H9 (cell line): ENCODE results near the gene GRIP1. TPM values are rescaled to one million over a fixed set of nuclear protein-coding genes. Genes with fewer than 3 reads are reported as not detected.

ENCODE experiments used
- DNase-seq: peaks from one replicate; pipeline ENCODE4 v3.0.0-alpha.2; 2017
- H2AFZ ChIP-seq: one replicate; pipeline ENCODE4 v1.6.1; 2013; ENCODE audit warnings: mild to moderate bottlenecking, low read length, control low read depth, moderate library complexity
- H2AK5ac ChIP-seq: 2 replicates; pipeline ENCODE4 v1.6.1; 2013; ENCODE audit warnings: low read length, control low read depth, mixed read lengths; ENCODE audit not compliant: insufficient read length
- H2BK120ac ChIP-seq: one replicate; pipeline ENCODE4 v1.6.1; 2013; ENCODE audit warnings: low read depth, mild to moderate bottlenecking, low read length, control low read depth, inconsistent platforms; ENCODE audit not compliant: poor library complexity, severe bottlenecking
- H2BK12ac ChIP-seq: 2 replicates; pipeline ENCODE4 v1.6.1; 2013; ENCODE audit warnings: low read length, control low read depth, mixed read lengths, low read depth; ENCODE audit not compliant: insufficient read length
- H2BK15ac ChIP-seq: 2 replicates; pipeline ENCODE4 v1.6.1; 2013; ENCODE audit warnings: low read depth, low read length, control low read depth
- H2BK20ac ChIP-seq: one replicate; pipeline ENCODE4 v1.6.1; 2013; ENCODE audit warnings: low read depth, mild to moderate bottlenecking, low read length, control low read depth, inconsistent platforms; ENCODE audit not compliant: poor library complexity, severe bottlenecking
- H2BK5ac ChIP-seq: 2 replicates; pipeline ENCODE4 v1.6.1; 2013; ENCODE audit warnings: low read length, control low read depth, mixed read lengths; ENCODE audit not compliant: insufficient read length
- H3K14ac ChIP-seq: 2 replicates; pipeline ENCODE4 v1.6.1; 2013; ENCODE audit warnings: low read length, control low read depth; ENCODE audit not compliant: insufficient read depth
- H3K18ac ChIP-seq: 2 replicates; pipeline ENCODE4 v1.6.1; 2013; ENCODE audit warnings: low read depth, mild to moderate bottlenecking, mixed read lengths, low read length, control low read depth; ENCODE audit not compliant: insufficient read length
- H3K23ac ChIP-seq: 2 replicates; pipeline ENCODE4 v1.6.1; 2013; ENCODE audit warnings: low read length, control low read depth, mixed read lengths, low read depth; ENCODE audit not compliant: insufficient read length
- H3K23me2 ChIP-seq: 2 replicates; pipeline ENCODE4 v1.6.1; 2013; ENCODE audit warnings: low read depth, mild to moderate bottlenecking, mixed read lengths, low read length, control low read depth; ENCODE audit not compliant: insufficient read length, poor library complexity, severe bottlenecking
- H3K27ac ChIP-seq: 2 replicates; pipeline ENCODE4 v1.5.1; 2013; ENCODE audit warnings: low read length, control low read depth, mixed read lengths, low read depth; ENCODE audit not compliant: insufficient read length
- H3K27me3 ChIP-seq: 2 replicates; pipeline ENCODE4 v1.6.1; 2013; ENCODE audit warnings: low read length, control low read depth, inconsistent platforms; ENCODE audit not compliant: insufficient read depth
- H3K4ac ChIP-seq: 2 replicates; pipeline ENCODE4 v1.6.1; 2013; ENCODE audit warnings: low read depth, mild to moderate bottlenecking, control low read depth, inconsistent platforms, low read length, moderate library complexity
- H3K4me1 ChIP-seq: 2 replicates; pipeline ENCODE4 v1.6.1; 2013; ENCODE audit warnings: low read length, control low read depth, inconsistent platforms; ENCODE audit not compliant: insufficient read depth
- H3K4me2 ChIP-seq: 2 replicates; pipeline ENCODE4 v1.6.1; 2013; ENCODE audit warnings: low read length, control low read depth, mixed read lengths; ENCODE audit not compliant: insufficient read length, insufficient read depth
- H3K56ac ChIP-seq: 2 replicates; pipeline ENCODE4 v1.6.1; 2013; ENCODE audit warnings: low read depth, mild to moderate bottlenecking, mixed read lengths, low read length, control low read depth; ENCODE audit not compliant: insufficient read length
- H3K79me1 ChIP-seq: 2 replicates; pipeline ENCODE4 v1.6.1; 2013; ENCODE audit warnings: low read depth, mild to moderate bottlenecking, moderate library complexity, low read length, control low read depth, inconsistent platforms; ENCODE audit not compliant: insufficient read depth, poor library complexity, severe bottlenecking
- H3K79me2 ChIP-seq: 2 replicates; pipeline ENCODE4 v1.6.1; 2013; ENCODE audit warnings: low read length, control low read depth, inconsistent platforms; ENCODE audit not compliant: insufficient read depth
- H3K9ac ChIP-seq: 2 replicates; pipeline ENCODE4 v1.6.1; 2013; ENCODE audit warnings: low read length, control low read depth, mixed read lengths; ENCODE audit not compliant: insufficient read length; ENCODE audit errors: extremely low read depth
- H3K9me3 ChIP-seq: one replicate; pipeline ENCODE4 v1.6.1; 2013; ENCODE audit warnings: low read depth, low read length, inconsistent platforms; ENCODE audit not compliant: control insufficient read depth
- H3T11ph ChIP-seq: one replicate; pipeline ENCODE4 v1.6.1; 2013; ENCODE audit warnings: mild to moderate bottlenecking, low read length, control low read depth, inconsistent platforms
- H4K20me1 ChIP-seq: one replicate; pipeline ENCODE4 v1.6.1; 2013; ENCODE audit not compliant: control insufficient read depth, insufficient read length, insufficient read depth
- H4K5ac ChIP-seq: 2 replicates; pipeline ENCODE4 v1.6.1; 2013; ENCODE audit warnings: low read depth, mild to moderate bottlenecking, mixed read lengths, low read length, control low read depth; ENCODE audit not compliant: insufficient read length
- H4K8ac ChIP-seq: replicated peaks from 2 replicates; pipeline ENCODE4 v1.6.1; 2013; ENCODE audit warnings: low read length, control low read depth, mixed read lengths, low read depth; ENCODE audit not compliant: insufficient read length
- H4K91ac ChIP-seq: 2 replicates; pipeline ENCODE4 v1.6.1; 2013; ENCODE audit warnings: low read depth, mild to moderate bottlenecking, moderate library complexity, mixed read lengths, low read length, control low read depth; ENCODE audit not compliant: insufficient read length
- H3K27ac Mint-ChIP-seq, 3 experiments: 2 replicates in 2 of 3; 3 replicates in 1 of 3; pipeline ENCODE4 v1.8.0; 2020 to 2021; ENCODE audit warnings: mixed read lengths in 3 of 3, mild to moderate bottlenecking in 1 of 3, moderate library complexity in 1 of 3
- H3K27me3 Mint-ChIP-seq: 2 replicates; pipeline ENCODE4 v1.8.0; 2021; ENCODE audit warnings: low read depth, mild to moderate bottlenecking, moderate library complexity, mixed read lengths
- H3K36me3 Mint-ChIP-seq, 3 experiments: 2 replicates in 2 of 3; 3 replicates in 1 of 3; pipeline ENCODE4 v1.8.0; 2020 to 2021; ENCODE audit warnings: low read depth in 3 of 3, mixed read lengths in 3 of 3; ENCODE audit not compliant: insufficient read depth in 1 of 3
- H3K4me1 Mint-ChIP-seq, 2 experiments: 2 replicates each; pipeline ENCODE4 v1.8.0; 2020; ENCODE audit warnings: mixed read lengths in 2 of 2
- H3K4me3 Mint-ChIP-seq, 2 experiments: 2 replicates in 1 of 2; 3 replicates in 1 of 2; pipeline ENCODE4 v1.8.0; 2020 to 2021; ENCODE audit warnings: mild to moderate bottlenecking in 2 of 2, mixed read lengths in 2 of 2, moderate library complexity in 1 of 2
- H3K9me3 Mint-ChIP-seq, 2 experiments: 2 replicates in 1 of 2; 3 replicates in 1 of 2; pipeline ENCODE4 v1.8.0; 2020; ENCODE audit warnings: mild to moderate bottlenecking in 2 of 2, mixed read lengths in 2 of 2, moderate library complexity in 1 of 2
- WGBS: extraction: QIAGEN DNeasy Blood & Tissue Kit; methylation state at CpG from one replicate; pipeline ENCODE4 v1.1.7; 2013; ENCODE audit warnings: missing lambda C conversion rate, low lambda C conversion rate, mixed read lengths; ENCODE audit not compliant: insufficient read length; ENCODE audit errors: extremely low coverage; 5-methylcytosine and 5-hydroxymethylcytosine counted together
- total RNA-seq: library from RNA; stranded (reverse); gene quantifications from 2 replicates; pipeline ENCODE4 v1.2.1, GENCODE V29; 2021
- TF ChIP-seq, protein P1 (sequence below): fragments of 200-600 bp; sonication (generic); conservative IDR thresholded peaks from 3 replicates; pipeline ENCODE4 v1.8.0; 2021; ENCODE audit warnings: antibody characterized with exemption, mild to moderate bottlenecking

The GRIP1 gene
- total RNA-seq, 1 experiment from 2014 or later: 19.5 TPM

DNA sequence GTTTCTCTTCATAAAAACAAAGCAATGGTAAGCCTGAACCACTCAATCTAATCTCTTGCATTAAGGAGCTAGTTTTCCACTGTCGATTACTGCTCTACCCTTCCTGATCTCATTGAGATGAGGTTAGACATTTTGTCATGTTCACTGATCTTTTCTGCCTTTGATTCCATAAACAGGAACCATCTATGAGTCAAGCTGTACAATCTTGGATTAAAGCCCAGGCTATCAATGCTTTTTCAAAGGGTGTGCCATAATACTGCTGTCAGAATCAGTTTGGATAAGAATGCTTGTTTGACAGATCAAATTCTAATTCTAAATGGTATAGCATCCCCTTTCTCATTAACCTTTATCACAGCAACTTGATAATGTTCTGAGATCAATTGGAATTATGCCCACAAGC, 16.1 kb downstream of the GRIP1 start:
- no peaks in the 10 kb centered on the region for H3K36me3 Mint-ChIP-seq
- no CpG with 5 or more reads among the region's 1 CpG for WGBS
- no peak overlapping the region for H3K27ac Mint-ChIP-seq
- H3K23me2 ChIP-seq: no peaks in the 10 kb centered on the region
- H3K27ac ChIP-seq: no peak overlapping the region
- H3K9me3 ChIP-seq: no peaks in the 10 kb centered on the region
- H4K5ac ChIP-seq: no peak overlapping the region
- H2BK5ac ChIP-seq: no peak overlapping the region
- TF ChIP-seq, protein P1, sequence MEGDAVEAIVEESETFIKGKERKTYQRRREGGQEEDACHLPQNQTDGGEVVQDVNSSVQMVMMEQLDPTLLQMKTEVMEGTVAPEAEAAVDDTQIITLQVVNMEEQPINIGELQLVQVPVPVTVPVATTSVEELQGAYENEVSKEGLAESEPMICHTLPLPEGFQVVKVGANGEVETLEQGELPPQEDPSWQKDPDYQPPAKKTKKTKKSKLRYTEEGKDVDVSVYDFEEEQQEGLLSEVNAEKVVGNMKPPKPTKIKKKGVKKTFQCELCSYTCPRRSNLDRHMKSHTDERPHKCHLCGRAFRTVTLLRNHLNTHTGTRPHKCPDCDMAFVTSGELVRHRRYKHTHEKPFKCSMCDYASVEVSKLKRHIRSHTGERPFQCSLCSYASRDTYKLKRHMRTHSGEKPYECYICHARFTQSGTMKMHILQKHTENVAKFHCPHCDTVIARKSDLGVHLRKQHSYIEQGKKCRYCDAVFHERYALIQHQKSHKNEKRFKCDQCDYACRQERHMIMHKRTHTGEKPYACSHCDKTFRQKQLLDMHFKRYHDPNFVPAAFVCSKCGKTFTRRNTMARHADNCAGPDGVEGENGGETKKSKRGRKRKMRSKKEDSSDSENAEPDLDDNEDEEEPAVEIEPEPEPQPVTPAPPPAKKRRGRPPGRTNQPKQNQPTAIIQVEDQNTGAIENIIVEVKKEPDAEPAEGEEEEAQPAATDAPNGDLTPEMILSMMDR: no peak
- H3K4me1 ChIP-seq: peaks cover 2% of the 10 kb centered on the region; the same call in 1 of the 2 replicates
- H4K91ac ChIP-seq: no peak overlapping the region
- peaks cover under 1 to 7% of the 10 kb centered on the region in 2 experiments; a peak in 2 of 4 replicates for H3K4me1 Mint-ChIP-seq
- no peaks in the 10 kb centered on the region for H3K27me3 ChIP-seq
- H4K20me1 ChIP-seq: no peaks in the 10 kb centered on the region
- H3K14ac ChIP-seq: no peak overlapping the region
- no peak overlapping the region for H3K18ac ChIP-seq
- no peak for DNase-seq
- H2BK15ac ChIP-seq: no peak overlapping the region
- H3K9ac ChIP-seq: no peak overlapping the region
- H3T11ph ChIP-seq: no peak overlapping the region
- H2BK120ac ChIP-seq: no peak overlapping the region
- no peak overlapping the region for H2BK12ac ChIP-seq
- H3K79me1 ChIP-seq: no peaks in the 10 kb centered on the region
- H2AK5ac ChIP-seq: no peak overlapping the region
- H3K4me2 ChIP-seq: no peak overlapping the region
- H3K4me3 Mint-ChIP-seq: no peak overlapping the region
- no peak overlapping the region for H3K23ac ChIP-seq
- H2AFZ ChIP-seq: no peak overlapping the region
- H4K8ac ChIP-seq: no peak overlapping the region
- H3K9me3 Mint-ChIP-seq: no peaks in the 10 kb centered on the region
- no peak overlapping the region for H3K4ac ChIP-seq
- H3K79me2 ChIP-seq: no peaks in the 10 kb centered on the region
- H2BK20ac ChIP-seq: no peak overlapping the region
- no peak overlapping the region for H3K56ac ChIP-seq
- H3K27me3 Mint-ChIP-seq: no peaks in the 10 kb centered on the region
